HL-60 (cell line): Measurements from ENCODE around the gene COG1.

Experiments
- CTCF ChIP-seq: IDR thresholded peaks from one replicate; pipeline ENCODE4 v1.5.1; 2011; ENCODE audit warnings: low read length, control low read depth, inconsistent platforms; ENCODE audit not compliant: insufficient read depth
- GABPA ChIP-seq: IDR thresholded peaks from 2 replicates; pipeline ENCODE4 v1.6.1; 2012; ENCODE audit warnings: low read depth
- POLR2AphosphoS5 ChIP-seq: IDR thresholded peaks from 2 replicates; pipeline ENCODE4 v1.6.1; 2012; ENCODE audit warnings: low read depth
- REST ChIP-seq: IDR thresholded peaks from 2 replicates; pipeline ENCODE4 v1.6.1; 2012; ENCODE audit warnings: low read depth; ENCODE audit not compliant: insufficient replicate concordance
- SPI1 ChIP-seq: IDR thresholded peaks from 2 replicates; pipeline ENCODE4 v1.6.1; 2012; ENCODE audit warnings: low read depth, mild to moderate bottlenecking, borderline replicate concordance

GRCh38 chr17:73199751-73200317 is 7.0 kb downstream of the COG1 start:
- TF ChIP-seq CTCF (no peak), GABPA (no peak), SPI1 (no peak), POLR2AphosphoS5 (no peak), REST (no peak)
